ENCODE measurements around the gene DSG2.
"Not testable (repeated sequence)": the region's sequence is repeated elsewhere in the genome, so short reads cannot be mapped to it uniquely, and the experiment has no call there.

DSG2 gene

DNA sequence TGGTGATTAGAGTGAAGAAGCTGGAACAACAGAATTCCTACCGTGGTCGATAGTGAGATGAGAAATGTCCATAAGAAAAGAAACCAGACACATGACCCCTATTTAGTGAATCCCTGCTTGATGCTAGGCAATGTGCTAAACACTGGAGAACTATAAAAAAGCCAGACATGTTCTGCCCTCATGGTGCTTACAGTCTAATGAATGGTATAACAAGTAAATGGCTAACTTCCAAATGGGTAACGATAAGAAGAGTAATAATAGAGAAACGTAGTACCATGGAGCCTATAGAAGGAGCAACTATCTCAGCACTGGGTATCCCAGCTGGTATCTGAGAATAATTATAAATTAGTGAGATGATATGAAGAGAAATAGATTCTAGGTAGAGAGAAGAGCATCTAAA, 5.0 kb downstream of the DSG2 start:
- no peak overlapping the region for H3K27ac ChIP-seq
- TF ChIP-seq ZFX (IDR thresholded peaks at IDR 0.05; ENCODE audit: borderline replicate concordance) (no peak), CTCF (IDR thresholded peaks at IDR 0.05) (no peak)

GRCh38 chr18:31504455-31505147, 6.6 kb downstream of the DSG2 start:
- H3K27ac ChIP-seq = no peak overlapping the region
- TF ChIP-seq ZFX (IDR thresholded peaks at IDR 0.05; ENCODE audit: borderline replicate concordance) (no peak), CTCF (IDR thresholded peaks at IDR 0.05) (no peak)

GRCh38 chr18:31505156-31505555, 7.2 kb downstream of the DSG2 start:
- no peak for TF ChIP-seq ZFX (IDR thresholded peaks at IDR 0.05; ENCODE audit: borderline replicate concordance)
- no peak for TF ChIP-seq CTCF (IDR thresholded peaks at IDR 0.05)

GRCh38 chr18:31506024-31506742, 8.2 kb downstream of the DSG2 start:
- H3K27ac ChIP-seq = no peak overlapping the region
- TF ChIP-seq CTCF (IDR thresholded peaks at IDR 0.05) = no peak; the same call in 1 of the 2 replicates
- no peak for TF ChIP-seq ZFX (IDR thresholded peaks at IDR 0.05; ENCODE audit: borderline replicate concordance)

More at GRCh38 chr18:31505156-31505555, 7.2 kb downstream of the DSG2 start:
- no peak overlapping the region for H3K27ac ChIP-seq

DNA sequence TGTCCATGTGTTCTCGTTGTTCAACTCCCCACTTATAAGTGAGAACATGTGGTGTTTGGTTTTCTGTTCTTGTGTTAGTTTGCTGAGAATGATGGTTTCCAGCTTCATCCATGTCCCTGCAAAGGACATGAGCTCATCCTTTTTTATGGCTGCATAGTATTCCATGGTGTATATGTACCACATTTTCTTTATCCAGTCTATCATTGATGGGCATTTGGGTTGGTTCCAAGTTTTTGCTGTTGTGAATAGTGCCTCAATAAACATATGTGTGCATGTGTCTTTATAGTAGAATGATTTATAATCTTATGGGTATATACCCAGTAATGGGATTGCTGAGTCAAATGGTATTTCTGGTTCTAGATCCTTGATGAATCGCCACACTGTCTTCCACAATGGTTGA, 9.1 kb downstream of the DSG2 start:
- H3K27ac ChIP-seq = not testable (repeated sequence)

DNA sequence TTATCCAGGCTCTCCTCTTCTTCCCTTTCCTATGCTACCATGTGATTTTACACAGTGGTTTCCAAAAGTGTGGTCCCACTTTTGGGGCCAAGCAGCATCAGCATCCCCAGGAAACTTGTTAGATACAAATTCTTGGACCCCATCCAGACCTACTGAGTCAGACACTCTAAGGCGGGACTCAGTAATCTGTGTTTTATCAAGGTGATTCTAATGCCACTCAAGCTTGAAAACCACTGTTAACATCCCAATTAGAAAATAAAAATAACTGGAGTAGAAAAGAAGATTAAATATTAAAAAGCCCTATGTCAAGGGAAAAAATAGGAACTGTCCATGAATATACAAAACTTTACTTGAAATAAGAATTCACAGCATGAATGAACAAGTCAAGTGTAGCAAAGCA, 10.8 kb downstream of the DSG2 start:
- TF ChIP-seq ZFX (IDR thresholded peaks at IDR 0.05; ENCODE audit: borderline replicate concordance) (no peak), CTCF (IDR thresholded peaks at IDR 0.05) (no peak)
- H3K27ac ChIP-seq = no peak overlapping the region

DNA sequence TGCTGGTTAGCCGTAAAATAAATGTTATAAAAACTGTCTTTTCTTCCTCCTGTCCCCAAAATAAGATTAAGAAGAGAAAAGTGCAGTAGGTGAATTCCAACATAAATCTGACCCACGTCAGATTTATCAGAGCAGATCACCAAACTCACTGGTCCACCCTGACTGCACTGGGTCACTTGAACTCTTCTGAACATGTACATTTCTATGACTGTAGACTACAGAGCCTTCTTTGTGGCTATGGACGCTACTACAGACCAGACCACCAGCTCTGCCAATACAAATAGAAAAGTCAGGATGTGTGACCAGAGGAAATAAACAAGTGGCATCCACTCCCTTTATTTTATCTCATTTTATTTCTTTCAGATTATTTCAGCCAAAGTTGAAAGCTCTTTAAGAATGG, 11.6 kb downstream of the DSG2 start:
- H3K27ac ChIP-seq = peak overlapping the region; percentile 31
- TF ChIP-seq ZFX (IDR thresholded peaks at IDR 0.05; ENCODE audit: borderline replicate concordance) (no peak), CTCF (IDR thresholded peaks at IDR 0.05) (no peak)

Data from 22Rv1 (cell line).